ENCODE data around the gene MRE11.

The MRE11 gene

GRCh38 chr11:94504689-94505293 is 11.1 kb upstream of the MRE11 start:
- DNase-seq: peak; percentile 47 to 90

- DNase-seq: no peak
Observed at GRCh38 chr11:94501522-94501921, 7.9 kb upstream of the MRE11 start.

- no peak for DNase-seq
Observed at GRCh38 chr11:94500181-94500580, 6.5 kb upstream of the MRE11 start.

GRCh38 chr11:94494126-94494680 is 559 bp upstream of the MRE11 start:
- DNase-seq: no peak

GRCh38 chr11:94486068-94486467 is 7.6 kb downstream of the MRE11 start:
- no peak for DNase-seq

- no peak for DNase-seq
Observed at GRCh38 chr11:94481342-94481741, 12.3 kb downstream of the MRE11 start.

- peak in 1 of 2 donors; percentile 7 for DNase-seq
Observed at GRCh38 chr11:94477624-94478023, 16.0 kb downstream of the MRE11 start.

GRCh38 chr11:94472916-94473799 is 20.5 kb downstream of the MRE11 start:
- DNase-seq: peak; percentile 75 to 76

- no peak for DNase-seq
Observed at GRCh38 chr11:94469416-94469815, 24.2 kb downstream of the MRE11 start.

GRCh38 chr11:94459576-94459975 is 34.1 kb downstream of the MRE11 start:
- no peak for DNase-seq

GRCh38 chr11:94457118-94458029 is 36.3 kb downstream of the MRE11 start:
- DNase-seq: no peak

- no peak for DNase-seq
Observed at GRCh38 chr11:94455861-94456260, 37.8 kb downstream of the MRE11 start.

GRCh38 chr11:94454301-94454700 is 39.3 kb downstream of the MRE11 start:
- DNase-seq: no peak

- no peak for DNase-seq
Observed at GRCh38 chr11:94452988-94453387, 40.7 kb downstream of the MRE11 start.

- DNase-seq: peak; percentile 6 to 58
Observed at GRCh38 chr11:94450048-94450447, 43.6 kb downstream of the MRE11 start.

- peak; percentile 66 to 87 for DNase-seq
Observed at GRCh38 chr11:94449437-94449836, 44.2 kb downstream of the MRE11 start.

GRCh38 chr11:94449029-94449428 is 44.6 kb downstream of the MRE11 start:
- no peak for DNase-seq

- DNase-seq: no peak
Observed at GRCh38 chr11:94447149-94447548, 46.5 kb downstream of the MRE11 start.

GRCh38 chr11:94445641-94446040 is 48.0 kb downstream of the MRE11 start:
- DNase-seq: no peak

GRCh38 chr11:94433049-94433448 is 60.6 kb downstream of the MRE11 start:
- no peak for DNase-seq

GRCh38 chr11:94424662-94425061 is 69.0 kb downstream of the MRE11 start:
- DNase-seq: no peak

GRCh38 chr11:94424011-94424410 is 69.6 kb downstream of the MRE11 start:
- no peak for DNase-seq

GRCh38 chr11:94423507-94423906 is 70.1 kb downstream of the MRE11 start:
- no peak for DNase-seq

Data from inflammatory macrophage treated with lipopolysaccharide for 1 hour (primary cell).